Ishikawa (cell line): Measurements from ENCODE around the gene GALT.

ENCODE experiments used
- CEBPB ChIP-seq: IDR thresholded peaks from 2 replicates; pipeline ENCODE4 v1.6.1; 2012
- CREB1 ChIP-seq: IDR thresholded peaks from 2 replicates; pipeline ENCODE4 v1.6.1; 2012; ENCODE audit warnings: low read depth
- EGR1 ChIP-seq: IDR thresholded peaks from 2 replicates; pipeline ENCODE4 v1.6.1; 2012
- EP300 ChIP-seq: IDR thresholded peaks from 2 replicates; pipeline ENCODE4 v1.6.1; 2012; ENCODE audit warnings: borderline replicate concordance
- FOXM1 ChIP-seq: IDR thresholded peaks from 2 replicates; pipeline ENCODE4 v1.6.1; 2012; ENCODE audit warnings: low read depth, borderline replicate concordance
- NFIC ChIP-seq: IDR thresholded peaks from 2 replicates; pipeline ENCODE4 v1.6.1; 2012
- RAD21 ChIP-seq: IDR thresholded peaks from 2 replicates; pipeline ENCODE4 v1.6.1; 2012; ENCODE audit warnings: low read depth
- TAF1 ChIP-seq: IDR thresholded peaks from 2 replicates; pipeline ENCODE4 v1.6.1; 2012; ENCODE audit warnings: low read depth, mild to moderate bottlenecking
- TCF12 ChIP-seq: IDR thresholded peaks from 2 replicates; pipeline ENCODE4 v1.6.1; 2012; ENCODE audit warnings: low read depth
- TEAD4 ChIP-seq: IDR thresholded peaks from 2 replicates; pipeline ENCODE4 v1.6.1; 2012
- YY1 ChIP-seq: IDR thresholded peaks from 2 replicates; pipeline ENCODE4 v1.6.1; 2012; ENCODE audit warnings: low read depth
- TF ChIP-seq, protein P1 (sequence below): IDR thresholded peaks from 2 replicates; pipeline ENCODE4 v1.6.1; 2012
- TF ChIP-seq, protein P2 (sequence below): IDR thresholded peaks from 2 replicates; pipeline ENCODE4 v1.6.1; 2012
- TF ChIP-seq, protein P3 (sequence below): IDR thresholded peaks from 2 replicates; pipeline ENCODE4 v1.6.1; 2012; ENCODE audit warnings: low read depth, mild to moderate bottlenecking

DNA sequence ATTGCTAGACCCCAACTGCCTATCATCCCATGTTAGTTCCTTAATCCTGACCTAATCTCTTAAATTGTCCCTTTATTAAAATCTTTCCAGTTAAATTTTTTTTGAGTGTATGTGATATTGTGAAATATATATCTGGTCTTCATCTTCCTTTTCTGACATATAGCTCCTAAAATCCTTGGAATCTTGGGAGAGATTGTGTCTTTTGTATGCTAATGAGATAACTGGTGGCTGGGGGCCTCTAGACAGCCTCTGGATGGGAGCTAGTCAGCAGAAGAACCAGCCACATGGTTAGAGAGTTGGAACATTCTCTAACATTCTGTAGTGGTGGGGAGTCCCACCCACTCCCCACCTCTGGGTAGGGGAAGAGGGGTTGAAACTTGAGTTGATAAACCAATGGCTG is 48.3 kb downstream of the GALT start:
- TF ChIP-seq CEBPB (no peak), TAF1 (no peak), RAD21 (no peak), YY1 (no peak), NFIC (no peak), EGR1 (no peak), FOXM1 (no peak), CREB1 (no peak), TEAD4 (no peak), EP300 (no peak), TCF12 (no peak)
- TF ChIP-seq, protein P1, sequence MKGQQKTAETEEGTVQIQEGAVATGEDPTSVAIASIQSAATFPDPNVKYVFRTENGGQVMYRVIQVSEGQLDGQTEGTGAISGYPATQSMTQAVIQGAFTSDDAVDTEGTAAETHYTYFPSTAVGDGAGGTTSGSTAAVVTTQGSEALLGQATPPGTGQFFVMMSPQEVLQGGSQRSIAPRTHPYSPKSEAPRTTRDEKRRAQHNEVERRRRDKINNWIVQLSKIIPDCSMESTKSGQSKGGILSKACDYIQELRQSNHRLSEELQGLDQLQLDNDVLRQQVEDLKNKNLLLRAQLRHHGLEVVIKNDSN, result no peak
- TF ChIP-seq, protein P2, sequence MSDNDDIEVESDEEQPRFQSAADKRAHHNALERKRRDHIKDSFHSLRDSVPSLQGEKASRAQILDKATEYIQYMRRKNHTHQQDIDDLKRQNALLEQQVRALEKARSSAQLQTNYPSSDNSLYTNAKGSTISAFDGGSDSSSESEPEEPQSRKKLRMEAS, result no peak
- TF ChIP-seq, protein P3, sequence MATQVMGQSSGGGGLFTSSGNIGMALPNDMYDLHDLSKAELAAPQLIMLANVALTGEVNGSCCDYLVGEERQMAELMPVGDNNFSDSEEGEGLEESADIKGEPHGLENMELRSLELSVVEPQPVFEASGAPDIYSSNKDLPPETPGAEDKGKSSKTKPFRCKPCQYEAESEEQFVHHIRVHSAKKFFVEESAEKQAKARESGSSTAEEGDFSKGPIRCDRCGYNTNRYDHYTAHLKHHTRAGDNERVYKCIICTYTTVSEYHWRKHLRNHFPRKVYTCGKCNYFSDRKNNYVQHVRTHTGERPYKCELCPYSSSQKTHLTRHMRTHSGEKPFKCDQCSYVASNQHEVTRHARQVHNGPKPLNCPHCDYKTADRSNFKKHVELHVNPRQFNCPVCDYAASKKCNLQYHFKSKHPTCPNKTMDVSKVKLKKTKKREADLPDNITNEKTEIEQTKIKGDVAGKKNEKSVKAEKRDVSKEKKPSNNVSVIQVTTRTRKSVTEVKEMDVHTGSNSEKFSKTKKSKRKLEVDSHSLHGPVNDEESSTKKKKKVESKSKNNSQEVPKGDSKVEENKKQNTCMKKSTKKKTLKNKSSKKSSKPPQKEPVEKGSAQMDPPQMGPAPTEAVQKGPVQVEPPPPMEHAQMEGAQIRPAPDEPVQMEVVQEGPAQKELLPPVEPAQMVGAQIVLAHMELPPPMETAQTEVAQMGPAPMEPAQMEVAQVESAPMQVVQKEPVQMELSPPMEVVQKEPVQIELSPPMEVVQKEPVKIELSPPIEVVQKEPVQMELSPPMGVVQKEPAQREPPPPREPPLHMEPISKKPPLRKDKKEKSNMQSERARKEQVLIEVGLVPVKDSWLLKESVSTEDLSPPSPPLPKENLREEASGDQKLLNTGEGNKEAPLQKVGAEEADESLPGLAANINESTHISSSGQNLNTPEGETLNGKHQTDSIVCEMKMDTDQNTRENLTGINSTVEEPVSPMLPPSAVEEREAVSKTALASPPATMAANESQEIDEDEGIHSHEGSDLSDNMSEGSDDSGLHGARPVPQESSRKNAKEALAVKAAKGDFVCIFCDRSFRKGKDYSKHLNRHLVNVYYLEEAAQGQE, result no peak
